GM18867 (cell line): ENCODE data around the gene CCDC85C.
"Not testable (repeated sequence)": the region's sequence is repeated elsewhere in the genome, so short reads cannot be mapped to it uniquely, and the experiment has no call there.

Experiments
- ATAC-seq: cut with Tn5 transposase; IDR thresholded peaks from one replicate; pipeline ENCODE4 v1.9.1; 2021; ENCODE audit warnings: mild to moderate bottlenecking, moderate library complexity; ENCODE audit not compliant: unreplicated experiment

The CCDC85C gene

DNA sequence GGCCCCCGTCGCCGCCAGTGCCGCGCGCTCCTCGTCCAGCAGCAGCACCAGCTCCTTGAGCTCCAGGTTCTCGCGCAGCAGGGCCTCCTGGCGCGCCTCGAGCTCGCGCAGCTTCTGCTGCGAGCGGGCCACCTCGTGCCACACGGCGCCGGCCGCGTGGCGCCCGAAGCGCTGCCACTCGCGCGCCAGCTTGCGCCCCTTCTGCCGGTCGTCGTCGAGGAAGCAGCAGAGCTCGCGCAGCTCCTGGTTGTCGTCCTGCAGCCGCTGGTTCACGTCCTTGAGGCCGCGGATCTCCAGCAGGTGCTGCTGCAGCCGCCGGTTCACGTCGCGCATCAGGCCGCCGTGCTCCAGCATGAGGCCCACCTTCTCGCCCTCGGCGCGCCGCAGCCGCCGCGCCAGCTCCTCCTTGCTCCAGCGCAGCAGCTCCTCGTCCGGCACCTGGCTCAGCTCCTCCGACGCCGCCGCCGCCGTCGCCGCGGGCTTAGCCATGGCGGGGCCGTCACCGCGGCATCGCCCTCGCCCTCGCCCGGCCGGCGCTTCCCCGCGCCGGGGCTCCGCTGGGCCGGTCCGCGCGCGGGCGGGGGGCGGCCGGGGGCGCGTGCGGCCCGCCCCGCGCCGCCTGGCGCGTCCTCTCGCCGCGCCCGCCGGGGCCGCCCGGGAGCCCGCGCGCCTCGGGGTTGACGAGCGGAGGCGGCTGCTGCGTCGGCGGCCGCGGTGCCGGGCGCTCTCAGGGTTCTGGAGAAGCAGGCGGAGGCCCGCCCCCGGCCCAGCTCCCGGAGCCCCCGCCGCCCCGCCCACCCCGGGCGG is at the start of gene CCDC85C:
Gene CCDC85C, minus strand, starts transcription at position 737 of the 807 bp plus-strand sequence. Its CDS starts 248 bp downstream, at position 489.
- no peak for ATAC-seq

DNA sequence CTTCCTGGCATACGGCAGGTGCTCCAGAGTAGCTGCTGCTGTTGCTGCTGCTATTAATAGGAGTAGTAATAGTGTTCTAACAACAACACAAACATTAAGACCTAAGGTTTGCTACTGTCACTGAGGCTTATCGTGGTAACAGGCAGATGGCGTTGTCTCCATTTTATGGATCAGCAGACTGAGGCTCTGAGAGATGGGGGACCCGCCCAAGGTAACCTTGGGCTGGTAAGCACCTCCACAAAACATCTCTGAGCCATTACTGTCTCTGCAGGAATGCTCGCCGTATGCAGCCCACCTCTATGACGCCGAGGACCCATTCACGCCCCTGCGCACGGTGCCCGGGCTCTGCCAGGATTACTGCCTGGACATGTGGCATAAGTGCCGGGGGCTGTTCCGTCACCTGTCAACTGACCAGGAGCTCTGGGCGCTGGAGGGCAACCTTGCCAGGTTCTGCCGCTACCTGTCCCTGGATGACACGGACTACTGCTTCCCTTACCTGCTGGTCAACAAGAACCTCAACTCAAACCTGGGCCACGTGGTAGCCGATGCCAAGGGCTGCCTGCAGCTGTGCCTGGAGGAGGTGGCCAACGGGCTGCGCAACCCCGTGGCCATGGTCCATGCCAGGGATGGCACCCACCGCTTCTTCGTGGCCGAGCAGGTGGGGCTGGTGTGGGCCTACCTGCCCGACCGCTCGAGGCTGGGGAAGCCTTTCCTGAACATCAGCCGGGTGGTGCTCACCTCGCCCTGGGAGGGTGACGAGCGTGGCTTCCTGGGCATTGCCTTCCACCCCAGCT is 48.1 kb upstream of the CCDC85C start:
- no peak for ATAC-seq

DNA sequence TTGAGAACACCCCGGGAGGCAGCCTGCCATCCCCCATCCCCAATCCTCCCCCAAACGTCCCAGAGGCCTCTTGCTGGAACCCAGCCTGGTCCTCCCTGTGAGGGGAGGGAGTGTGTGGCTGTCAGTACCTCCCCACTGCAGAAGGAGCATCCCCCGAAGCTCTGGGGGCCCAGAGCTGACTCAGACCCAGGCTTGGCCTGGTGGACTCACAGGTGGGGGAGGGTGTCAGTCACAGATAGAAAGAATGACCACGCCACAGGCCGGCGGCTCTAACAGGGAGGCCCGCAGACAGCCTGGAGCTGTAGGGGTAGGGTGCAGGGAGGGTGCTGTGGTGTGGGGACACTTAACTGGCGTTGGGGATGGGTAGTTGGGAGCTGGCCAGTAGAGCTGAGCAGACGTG is 46.2 kb upstream of the CCDC85C start:
- ATAC-seq: no peak

DNA sequence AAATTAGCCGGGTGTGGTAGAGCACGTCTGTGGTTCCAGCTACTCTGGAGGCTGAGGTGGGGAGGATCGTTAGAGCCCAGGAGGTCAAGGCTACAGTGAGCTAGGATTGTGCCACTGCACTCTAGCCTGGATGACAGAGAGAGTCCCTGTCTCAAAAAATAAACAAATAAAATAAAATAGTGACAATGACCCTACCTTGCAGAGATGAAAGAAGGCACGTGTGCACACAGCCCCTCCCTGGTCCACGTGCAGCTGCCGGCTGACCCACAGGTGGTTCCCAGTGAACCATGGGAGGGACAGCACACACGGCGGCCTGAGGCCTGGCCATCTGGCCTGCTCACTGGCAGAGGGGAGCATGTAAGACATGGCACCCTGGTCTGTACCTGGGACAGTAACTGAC is 45.6 kb upstream of the CCDC85C start:
- no peak for ATAC-seq

DNA sequence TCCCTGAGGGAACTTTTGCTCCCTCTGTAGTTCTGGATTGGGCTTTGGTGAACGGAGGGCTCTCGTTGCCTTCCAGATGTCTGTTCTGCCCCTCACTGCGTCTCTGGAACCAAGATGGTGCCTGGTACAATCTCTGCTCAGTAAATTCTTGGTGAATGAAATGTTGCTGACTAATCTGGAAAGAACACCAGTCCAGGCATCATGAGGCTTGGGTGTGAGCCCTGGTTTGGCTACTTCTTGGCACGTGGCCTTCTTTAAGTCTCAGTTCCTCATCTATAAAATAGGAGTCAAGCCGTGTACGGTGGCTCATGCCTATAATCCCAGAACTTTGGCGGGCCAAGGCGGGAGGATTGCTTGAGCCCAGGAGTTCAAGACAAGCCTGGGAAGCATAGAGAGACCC is 45.2 kb upstream of the CCDC85C start:
- ATAC-seq: no peak

DNA sequence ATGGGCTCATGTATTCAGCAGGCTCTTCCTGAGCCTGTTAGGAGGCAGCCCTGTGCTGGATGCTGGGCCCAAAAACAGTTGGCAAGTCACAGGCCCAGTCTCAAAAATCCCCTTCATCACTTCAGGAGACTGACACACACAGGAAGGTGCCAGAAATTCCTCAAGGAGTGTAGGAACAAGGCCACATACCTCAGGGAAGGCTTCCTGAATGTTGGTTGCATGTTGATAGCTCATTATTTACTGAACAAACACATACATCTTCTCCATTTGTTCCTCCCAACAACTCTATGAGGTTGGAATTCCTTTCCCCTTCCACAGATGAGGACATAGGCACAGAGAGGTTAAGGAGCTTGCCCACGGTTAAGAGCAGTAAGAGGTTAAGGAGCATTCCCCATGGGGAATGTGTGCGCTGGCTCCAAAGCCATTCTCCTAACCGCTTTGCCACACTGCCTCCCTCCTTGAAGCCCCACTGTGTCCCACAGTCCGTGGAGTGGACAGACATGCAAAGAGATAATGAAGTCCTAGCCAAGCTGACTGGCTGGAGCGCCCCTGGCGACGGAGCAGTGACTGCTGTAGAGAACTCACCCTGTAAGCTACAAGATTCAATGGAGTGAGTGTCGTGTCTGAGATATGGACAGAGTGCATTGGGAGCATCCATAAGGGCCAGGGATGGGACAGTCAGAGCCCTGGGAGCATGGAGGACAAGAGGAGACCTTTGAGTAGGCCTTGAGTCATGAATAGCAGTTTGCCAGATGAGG is 44.2 kb upstream of the CCDC85C start:
- no peak for ATAC-seq

DNA sequence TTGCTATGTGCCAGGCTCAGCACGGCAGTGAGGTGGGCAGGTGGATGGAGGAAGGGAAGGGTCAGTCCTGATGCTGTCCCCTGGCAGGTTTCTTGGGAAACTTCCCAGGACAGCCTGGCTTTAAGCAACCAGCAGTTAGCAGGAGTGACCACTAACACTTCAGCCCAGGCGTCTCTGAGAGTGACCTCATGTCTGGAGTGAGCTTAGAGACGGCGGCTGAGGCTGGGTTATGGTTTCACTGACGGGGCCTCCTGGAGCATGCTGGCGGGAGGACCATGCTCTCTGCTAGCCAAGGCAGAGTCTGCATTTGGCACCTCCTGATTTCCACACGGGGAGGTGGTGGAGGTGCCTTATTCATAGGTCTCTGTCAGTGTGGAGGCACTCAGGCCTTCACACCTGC is 43.4 kb upstream of the CCDC85C start:
- no peak for ATAC-seq

DNA sequence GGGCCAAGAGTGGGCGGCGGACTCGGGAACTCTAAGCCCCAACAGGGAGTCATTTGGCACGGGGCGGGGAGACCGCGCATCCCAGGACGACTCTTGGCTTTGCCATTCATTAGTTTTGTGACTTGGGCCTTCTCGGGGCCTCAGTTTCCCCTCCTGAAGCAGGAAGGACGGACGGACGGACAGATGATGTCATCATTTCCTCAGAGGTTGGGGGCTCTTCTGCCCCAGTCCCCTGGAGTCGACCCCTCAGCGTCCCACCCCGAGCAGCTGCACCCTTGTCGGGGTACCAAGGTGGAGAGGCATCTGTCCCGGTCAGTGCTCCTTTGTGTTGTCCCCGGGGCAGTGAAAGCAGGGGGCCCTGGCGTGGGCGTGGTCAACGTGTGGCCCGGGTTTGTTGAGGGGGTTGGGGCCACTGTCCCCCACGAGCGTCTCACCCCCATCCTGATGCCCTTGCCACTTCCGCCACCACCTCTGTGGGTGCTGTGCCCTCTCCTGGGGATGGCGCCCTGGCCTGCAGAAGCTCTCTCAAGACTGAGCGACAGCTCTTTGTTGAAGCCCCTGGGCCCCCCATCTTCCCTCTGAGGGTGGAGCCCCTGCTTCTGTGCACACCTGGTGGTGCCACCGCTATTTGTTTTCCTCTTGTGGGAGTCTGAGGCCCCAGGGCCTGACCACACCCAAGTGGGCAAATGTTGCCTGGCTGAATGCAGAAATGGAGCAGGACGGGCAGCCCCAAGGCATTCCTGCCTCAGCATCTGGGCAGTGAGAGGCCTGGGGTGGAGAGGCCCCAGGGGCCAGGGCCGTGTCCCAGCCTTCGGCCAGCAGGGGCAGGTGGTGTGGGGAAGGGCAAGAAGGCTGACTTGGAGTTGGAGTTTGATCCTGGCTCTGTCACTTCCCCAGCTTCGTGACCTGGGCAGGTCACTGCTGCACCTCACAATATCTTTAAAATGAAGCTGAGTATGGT is 41.8 kb upstream of the CCDC85C start:
- ATAC-seq: no peak

DNA sequence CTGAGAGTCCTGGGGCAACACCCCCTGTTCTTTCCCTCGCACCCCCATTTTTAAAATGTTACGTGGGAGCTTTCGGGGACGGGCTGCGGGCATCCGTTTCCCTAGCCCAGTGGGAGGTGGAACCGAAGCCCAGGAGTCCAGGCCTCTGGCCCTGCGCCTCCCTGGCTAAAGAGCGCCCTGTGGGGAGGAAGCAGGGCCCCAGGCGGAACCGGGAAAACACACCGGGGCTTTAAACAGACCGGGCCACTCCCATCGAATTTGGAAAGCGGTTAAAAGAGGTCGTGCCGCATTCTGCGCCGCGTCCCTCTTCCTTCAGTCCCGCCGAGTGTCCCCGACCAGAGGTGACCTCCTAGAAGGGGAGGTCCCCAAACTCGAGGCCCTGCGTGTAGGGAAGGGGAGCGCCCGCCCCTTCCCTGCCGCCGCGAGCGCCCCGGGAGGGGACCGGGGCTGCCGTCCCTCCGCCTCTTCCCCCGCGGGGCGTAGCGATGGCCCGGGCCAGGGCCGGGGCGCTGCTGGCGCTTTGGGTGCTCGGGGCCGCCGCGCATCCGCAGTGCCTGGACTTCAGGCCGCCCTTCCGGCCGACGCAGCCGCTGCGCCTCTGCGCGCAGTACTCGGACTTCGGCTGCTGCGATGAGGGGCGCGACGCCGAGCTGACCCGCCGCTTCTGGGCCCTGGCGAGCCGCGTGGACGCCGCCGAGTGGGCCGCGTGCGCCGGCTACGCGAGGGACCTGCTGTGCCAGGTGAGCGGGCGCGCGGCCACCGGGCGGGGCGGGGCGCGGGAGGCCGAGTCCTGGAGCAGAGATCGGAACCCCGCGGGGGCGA is 40.9 kb upstream of the CCDC85C start, which contains the start of gene HHIPL1:
Gene HHIPL1, plus strand, starts transcription at position 407 of the 822 bp plus-strand sequence. Its CDS starts 79 bp downstream, at position 486.
- ATAC-seq: no peak

DNA sequence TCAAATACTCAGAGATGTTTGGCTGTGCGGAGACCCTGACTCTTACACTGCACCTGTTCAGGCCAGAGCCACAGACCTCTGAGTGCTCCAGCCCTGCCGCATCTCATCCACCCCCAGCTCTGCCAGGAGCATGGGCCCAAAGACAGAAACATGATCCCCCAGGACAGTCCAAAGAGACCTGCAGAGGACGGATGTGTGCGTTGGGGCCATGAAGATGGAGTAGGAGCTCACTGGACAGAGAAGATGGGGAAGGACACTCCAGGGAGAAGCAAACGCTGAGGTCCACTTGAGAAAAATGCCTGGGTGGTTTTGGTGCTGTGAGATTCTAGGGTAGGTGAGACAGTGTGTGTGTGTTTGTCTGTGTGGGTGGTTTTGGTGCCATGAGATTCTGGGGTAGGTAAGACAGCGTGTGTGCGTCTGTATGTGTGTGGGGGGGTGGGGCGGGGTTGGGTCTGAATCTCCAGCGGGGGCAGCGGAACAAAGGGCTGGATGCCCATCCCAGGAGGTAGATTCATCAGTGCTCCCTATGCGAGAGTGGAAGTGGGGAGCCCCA is 40.1 kb upstream of the CCDC85C start:
- ATAC-seq: no peak

DNA sequence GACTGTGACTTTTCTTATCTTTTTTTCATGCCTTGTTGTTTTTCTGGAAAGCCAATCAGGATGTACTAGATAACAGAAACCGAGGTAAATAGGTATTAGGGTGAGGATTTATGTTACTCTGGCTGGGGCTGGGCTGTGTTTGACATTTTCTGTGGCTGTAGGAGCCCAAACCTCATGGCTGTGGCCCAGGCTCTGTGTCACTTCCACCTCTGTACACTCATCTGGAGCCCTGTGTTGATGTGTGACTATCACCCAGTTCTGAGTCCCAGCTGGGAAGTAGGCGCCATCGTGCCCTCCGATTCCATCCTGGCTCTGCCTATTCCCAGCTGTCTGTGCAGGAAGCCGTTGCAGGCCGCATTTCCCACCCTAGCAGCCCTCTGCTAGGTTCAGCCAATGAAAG is 39.3 kb upstream of the CCDC85C start:
- ATAC-seq: no peak

DNA sequence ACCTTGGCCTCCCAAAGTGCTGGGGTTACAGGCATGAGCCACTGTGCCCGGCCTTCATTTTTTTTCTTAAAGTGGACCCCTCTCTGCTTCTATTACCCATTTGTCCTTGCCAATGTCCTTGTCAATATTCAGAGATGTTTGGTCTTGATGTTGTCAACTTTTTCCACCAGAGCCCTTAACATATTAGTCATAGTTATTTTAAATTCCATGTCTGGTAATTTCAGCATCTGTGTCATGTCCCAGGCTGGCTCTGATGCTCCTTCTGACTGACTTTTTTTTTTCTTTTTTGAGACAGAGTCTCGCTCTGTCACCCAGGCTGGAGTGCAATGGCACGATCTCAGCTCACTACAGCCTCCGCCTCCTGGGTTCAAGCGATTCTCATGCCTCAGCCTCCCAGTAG is 38.8 kb upstream of the CCDC85C start:
- not testable (repeated sequence) for ATAC-seq

DNA sequence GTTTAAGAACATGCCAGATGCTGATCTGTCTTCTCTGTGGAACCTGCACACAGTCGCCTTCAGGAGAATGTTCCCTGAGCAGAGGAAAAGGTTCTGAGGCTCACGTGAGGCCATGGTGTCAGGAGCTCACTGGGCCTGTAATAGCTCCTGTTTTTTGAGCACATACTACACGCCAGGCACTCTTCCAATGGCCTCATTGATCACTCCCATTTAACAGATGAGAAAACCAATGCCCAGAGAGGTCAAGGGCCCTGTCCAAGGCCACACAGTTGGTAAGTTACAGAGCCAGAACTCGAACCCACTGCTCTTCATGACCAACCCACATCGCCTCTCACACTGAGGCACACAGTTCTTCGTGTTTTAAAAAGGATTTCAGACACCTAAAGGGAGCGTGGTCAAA is 33.6 kb upstream of the CCDC85C start:
- no peak for ATAC-seq

DNA sequence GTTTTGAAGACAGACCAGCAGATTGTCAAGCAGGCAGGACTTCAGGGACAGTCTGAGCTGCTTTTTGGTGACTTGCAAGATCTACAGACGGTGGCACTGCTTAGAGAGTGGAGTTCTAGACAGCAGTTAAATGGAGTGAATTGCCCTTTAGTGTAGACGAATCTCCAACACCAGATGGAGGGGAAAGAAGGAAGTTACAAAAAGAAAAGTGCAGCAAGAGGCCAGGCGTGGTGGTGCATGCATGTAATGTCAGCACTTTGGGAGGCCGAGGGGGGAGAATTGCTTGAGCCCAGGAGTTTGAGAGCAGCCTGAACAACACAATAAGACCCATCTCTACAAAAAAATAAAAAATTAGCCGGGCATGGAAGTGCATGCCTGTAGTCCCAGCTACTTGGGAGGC is 32.5 kb upstream of the CCDC85C start:
- ATAC-seq: no peak

DNA sequence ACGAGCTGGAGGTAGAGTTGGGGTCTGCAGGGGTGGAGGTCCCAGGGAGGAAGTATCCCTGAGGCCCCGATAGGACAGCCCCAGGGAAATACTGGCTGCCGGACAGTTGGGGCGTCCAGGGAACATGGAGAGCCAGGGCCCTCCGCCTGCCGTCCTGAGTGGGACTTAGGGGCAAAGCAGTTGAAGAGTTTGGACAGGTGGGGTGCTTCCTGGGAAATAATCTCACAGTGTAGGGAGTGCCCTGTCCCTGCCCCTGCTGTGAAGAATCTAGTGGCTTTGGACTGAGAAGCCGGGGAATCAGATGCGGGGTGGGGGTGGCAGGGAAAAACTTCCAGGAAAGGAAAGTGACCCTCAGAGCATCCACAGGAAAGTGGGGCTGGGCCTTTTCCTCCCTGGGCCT is 31.1 kb upstream of the CCDC85C start:
- no peak for ATAC-seq

DNA sequence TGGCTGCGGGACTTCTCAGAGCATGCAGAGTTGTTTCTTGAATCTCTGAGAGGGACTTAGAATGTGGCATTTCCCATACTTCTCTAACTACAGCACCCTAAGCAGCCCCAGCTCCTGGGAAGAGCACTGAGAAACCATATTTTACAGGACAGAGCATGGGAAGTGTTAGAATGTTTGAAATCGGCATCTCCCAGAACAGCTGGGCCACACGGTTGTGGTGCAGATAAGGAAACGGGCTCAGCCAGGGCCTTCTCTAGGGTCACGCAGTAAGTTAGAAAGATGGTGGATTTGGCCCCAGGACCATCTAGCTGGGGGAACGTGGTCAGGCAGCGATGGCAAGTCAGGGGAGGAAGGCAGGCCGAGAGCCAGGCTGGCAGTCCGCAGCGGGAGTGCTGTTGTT is 30.4 kb upstream of the CCDC85C start:
- ATAC-seq: no peak

DNA sequence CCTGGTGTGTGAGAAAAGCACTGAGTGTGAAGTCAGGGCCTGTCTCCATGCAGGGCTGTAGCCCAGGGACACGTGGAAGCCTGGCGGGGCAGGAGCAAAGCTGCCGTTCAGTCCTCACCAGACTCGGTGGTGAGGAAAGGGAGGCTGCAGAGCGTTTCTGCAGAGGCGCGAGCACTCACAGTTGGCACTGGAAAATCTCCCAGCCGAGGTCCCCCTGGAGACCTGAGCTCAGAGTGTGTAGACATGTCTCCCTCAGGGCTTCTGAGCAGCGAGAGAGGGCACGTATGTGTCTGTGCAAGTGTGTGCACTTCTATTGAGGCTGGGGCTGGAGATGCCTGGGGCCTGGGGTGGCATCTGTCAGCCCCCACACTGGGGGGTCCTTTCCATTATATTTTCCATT is 29.9 kb upstream of the CCDC85C start:
- no peak for ATAC-seq

DNA sequence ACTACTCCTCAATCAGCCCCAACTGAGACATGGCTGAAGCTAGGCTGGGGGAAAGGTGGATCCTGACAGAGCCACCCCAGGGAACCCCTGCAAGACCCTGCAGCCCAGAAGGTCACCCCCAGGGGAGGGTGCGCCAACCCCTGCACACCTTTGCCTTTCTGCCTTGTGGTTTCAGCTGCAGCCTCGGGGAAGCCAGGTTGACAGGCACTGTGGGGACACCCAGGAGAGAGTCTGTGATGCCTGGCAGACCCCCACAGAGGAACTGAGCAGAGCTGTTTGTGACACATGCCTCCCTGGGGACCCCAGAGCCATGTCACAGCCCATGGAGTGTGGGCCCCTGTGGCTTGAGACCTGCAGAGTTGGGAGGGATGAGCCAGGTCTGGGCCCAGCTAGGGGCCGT is 29.1 kb upstream of the CCDC85C start:
- no peak for ATAC-seq

DNA sequence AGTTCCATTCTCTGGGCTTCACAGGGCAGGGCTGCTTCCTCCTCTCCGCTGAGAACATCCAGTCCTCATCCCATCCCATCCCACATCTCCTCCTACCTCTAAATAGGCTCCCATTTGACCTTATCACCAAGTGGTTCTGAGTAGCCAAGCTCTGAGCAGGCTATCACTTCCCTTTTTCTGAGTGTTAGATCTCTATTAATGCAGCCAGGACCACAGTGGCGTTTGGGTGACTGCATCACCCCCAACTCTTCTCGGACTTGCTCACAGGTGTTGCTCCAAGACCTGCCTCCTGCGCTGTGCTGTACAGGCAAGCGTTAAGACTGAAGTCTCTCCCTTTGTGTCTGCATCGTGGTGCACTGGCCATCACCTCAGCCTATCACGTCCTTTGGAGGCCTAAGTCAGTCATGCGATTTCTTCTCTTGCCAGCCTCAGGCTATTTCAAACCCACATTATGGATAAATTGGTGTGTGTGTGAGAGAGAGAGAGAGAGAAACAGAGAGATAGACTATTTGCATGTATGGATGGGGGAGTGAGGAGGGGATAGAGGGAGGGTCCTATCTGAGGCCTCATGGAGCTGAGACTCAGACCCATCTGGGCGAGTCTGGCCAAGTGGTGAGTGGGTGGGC is 28.5 kb upstream of the CCDC85C start:
- ATAC-seq: no peak
